ENCODE data around the gene DDI2. TPM values are rescaled to one million over a fixed set of nuclear protein-coding genes. Genes with fewer than 3 reads are reported as not detected.

Gene DDI2
- total and polyA plus RNA-seq, 5 experiments from 2014 or later = 4.5 to 47.1 (median 6.1) TPM

GRCh38 chr1:15610167-15610566 lies 7.1 kb upstream of the DDI2 start:
- no peak for ATAC-seq
- no peak overlapping the region for H3K27ac Mint-ChIP-seq
- H3K4me1 Mint-ChIP-seq = no peaks in the 10 kb centered on the region
- no peak for DNase-seq
- no peaks in the 10 kb centered on the region for H3K27me3 Mint-ChIP-seq
- no peak overlapping the region for H3K4me3 Mint-ChIP-seq
- POLR2A ChIA-PET = no interaction called here
- no peaks in the 10 kb centered on the region for H3K9me3 Mint-ChIP-seq
- H3K36me3 Mint-ChIP-seq = no peaks in the 10 kb centered on the region

- ATAC-seq = peak; percentile 6 to 8
- peak overlapping the region; percentile 84 to 97 (median 95) for H3K27ac Mint-ChIP-seq
- peaks cover 0 to 3% (median 0%) of the 10 kb centered on the region in 3 donors for H3K36me3 Mint-ChIP-seq
- no peaks in the 10 kb centered on the region for H3K27me3 Mint-ChIP-seq
- no peak for DNase-seq
- POLR2A ChIA-PET = interaction anchor here (0.6 to 4.8 kb wide), 3 partner anchors 13 to 40 kb away, joined by 3 to 37 read pairs (median 23); no protein-coding TSS in a partner anchor
- peaks cover 18 to 44% (median 38%) of the 10 kb centered on the region in 4 donors for H3K4me1 Mint-ChIP-seq
- H3K4me3 Mint-ChIP-seq = peak overlapping the region; percentile 85 to 96 (median 92)
- H3K9me3 Mint-ChIP-seq = no peaks in the 10 kb centered on the region
These were observed 685 bp upstream of the DDI2 start for GRCh38 chr1:15616373-15617172.

- peaks cover 26 to 60% (median 53%) of the 10 kb centered on the region in 4 donors for H3K4me1 Mint-ChIP-seq
- ATAC-seq (no peak), DNase-seq (peak in 3 of 10 donors; percentile 20 to 30 (median 26))
- POLR2A ChIA-PET = interaction anchor here (0.6 to 4.8 kb wide), 12 partner anchors 9 to 505 kb away, joined by 3 to 37 read pairs (median 4); partner anchors contain the start of gene DNAJC16
- peaks cover 0 to 4% (median 0%) of the 10 kb centered on the region in 3 donors for H3K36me3 Mint-ChIP-seq
- H3K27ac Mint-ChIP-seq = peak overlapping the region; percentile 84 to 97 (median 92)
- H3K9me3 Mint-ChIP-seq = no peaks in the 10 kb centered on the region
- H3K27me3 Mint-ChIP-seq = no peaks in the 10 kb centered on the region
- H3K4me3 Mint-ChIP-seq = peak overlapping the region; percentile 85 to 96 (median 92)
These were observed 908 bp downstream of the DDI2 start for GRCh38 chr1:15618077-15618654.

GRCh38 chr1:15618655-15619525 lies 1.6 kb downstream of the DDI2 start:
- H3K27ac Mint-ChIP-seq = peak overlapping the region; percentile 84 to 97 (median 92)
- peaks cover 26 to 62% (median 56%) of the 10 kb centered on the region in 4 donors for H3K4me1 Mint-ChIP-seq
- no peaks in the 10 kb centered on the region for H3K9me3 Mint-ChIP-seq
- H3K4me3 Mint-ChIP-seq = peak overlapping the region; percentile 85 to 96 (median 92)
- POLR2A ChIA-PET = interaction anchor here (0.6 to 4.8 kb wide), 8 partner anchors 9 to 235 kb away, joined by 3 to 37 read pairs (median 6); partner anchors contain the start of gene DNAJC16
- peaks cover 0 to 4% (median 0%) of the 10 kb centered on the region in 3 donors for H3K36me3 Mint-ChIP-seq
- ATAC-seq (no peak), DNase-seq (no peak)
- H3K27me3 Mint-ChIP-seq = no peaks in the 10 kb centered on the region

DNA sequence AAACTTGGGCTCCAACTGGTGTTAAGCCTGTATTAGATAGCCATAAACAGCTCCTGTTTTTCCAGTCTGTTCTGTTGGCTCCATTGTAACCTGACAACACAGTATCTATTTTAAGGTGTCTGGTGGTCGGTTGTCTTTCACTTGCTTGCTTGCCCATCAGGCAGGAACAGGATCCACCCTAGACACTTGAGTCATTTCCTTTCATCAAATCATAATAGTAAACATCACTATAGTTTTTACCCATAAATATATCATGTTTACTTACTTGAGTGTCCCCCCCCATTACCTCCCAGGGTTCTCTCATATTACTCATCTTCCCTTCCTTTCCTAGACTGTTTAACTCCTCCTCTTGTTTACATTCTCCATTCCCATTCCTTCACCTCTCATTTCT lies 2.9 kb downstream of the DDI2 start:
- DNase-seq = no peak
- Mint-ChIP-seq H3K4me3 (peak overlapping the region in 8 of 10 donors; percentile 12 to 96 (median 42)), H3K36me3 (peaks cover 0 to 8% (median 0%) of the 10 kb centered on the region in 3 donors), H3K27me3 (no peaks in the 10 kb centered on the region), H3K9me3 (no peaks in the 10 kb centered on the region), H3K4me1 (peaks cover 30 to 74% (median 64%) of the 10 kb centered on the region in 4 donors), H3K27ac (peak overlapping the region in 7 of 10 donors; percentile 17 to 87 (median 46))
- no peak for ATAC-seq
- POLR2A ChIA-PET = interaction anchor here (1.0 kb wide), 1 partner anchor 14 kb away, joined by 3 read pairs; no protein-coding TSS in a partner anchor

- Mint-ChIP-seq H3K4me3 (peak overlapping the region in 8 of 10 donors; percentile 16 to 63 (median 38)), H3K4me1 (peaks cover 30 to 78% (median 68%) of the 10 kb centered on the region in 4 donors), H3K27ac (peak overlapping the region in 6 of 10 donors; percentile 2 to 74 (median 42)), H3K9me3 (no peaks in the 10 kb centered on the region), H3K36me3 (peaks cover 0 to 9% (median 0%) of the 10 kb centered on the region in 3 donors), H3K27me3 (no peaks in the 10 kb centered on the region)
- no peak for DNase-seq
- POLR2A ChIA-PET = interaction anchor here (1.0 kb wide), 2 partner anchors 13 to 17 kb away, joined by 3 read pairs; no protein-coding TSS in a partner anchor
- no peak for ATAC-seq
These were observed 3.8 kb downstream of the DDI2 start for GRCh38 chr1:15620902-15621682.

DNA sequence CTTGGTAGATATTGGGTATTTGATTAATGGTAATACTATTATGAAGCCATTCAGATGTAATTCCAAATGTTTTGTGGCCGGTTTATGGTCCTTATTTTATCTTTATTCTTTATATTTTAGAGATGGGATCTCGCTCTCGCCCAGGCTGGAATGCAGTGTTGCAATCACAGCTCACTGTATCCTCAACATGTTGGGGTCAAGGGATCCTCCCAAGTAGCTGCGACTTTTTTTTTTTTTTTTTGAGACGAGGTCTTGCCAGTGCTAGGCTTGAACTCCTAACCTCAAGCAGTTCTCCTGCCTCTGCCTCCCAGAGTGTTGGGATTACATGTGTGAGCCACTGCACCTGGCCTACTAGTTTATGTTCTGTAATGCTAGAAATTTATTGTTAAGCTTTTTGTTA lies 4.7 kb downstream of the DDI2 start:
- ATAC-seq = no peak
- Mint-ChIP-seq H3K27me3 (no peaks in the 10 kb centered on the region), H3K4me1 (peaks cover 30 to 76% (median 68%) of the 10 kb centered on the region in 4 donors), H3K9me3 (no peaks in the 10 kb centered on the region), H3K4me3 (peak overlapping the region in 3 of 10 donors; percentile 4 to 56 (median 7)), H3K36me3 (peaks cover 0 to 18% (median under 1%) of the 10 kb centered on the region in 3 donors), H3K27ac (peak overlapping the region in 2 of 10 donors; percentile 64 to 82)
- POLR2A ChIA-PET = interaction anchor here (0.8 to 1.0 kb wide), 2 partner anchors 18 to 19 kb away, joined by 3 to 5 read pairs; no protein-coding TSS in a partner anchor
- no peak for DNase-seq

DNA sequence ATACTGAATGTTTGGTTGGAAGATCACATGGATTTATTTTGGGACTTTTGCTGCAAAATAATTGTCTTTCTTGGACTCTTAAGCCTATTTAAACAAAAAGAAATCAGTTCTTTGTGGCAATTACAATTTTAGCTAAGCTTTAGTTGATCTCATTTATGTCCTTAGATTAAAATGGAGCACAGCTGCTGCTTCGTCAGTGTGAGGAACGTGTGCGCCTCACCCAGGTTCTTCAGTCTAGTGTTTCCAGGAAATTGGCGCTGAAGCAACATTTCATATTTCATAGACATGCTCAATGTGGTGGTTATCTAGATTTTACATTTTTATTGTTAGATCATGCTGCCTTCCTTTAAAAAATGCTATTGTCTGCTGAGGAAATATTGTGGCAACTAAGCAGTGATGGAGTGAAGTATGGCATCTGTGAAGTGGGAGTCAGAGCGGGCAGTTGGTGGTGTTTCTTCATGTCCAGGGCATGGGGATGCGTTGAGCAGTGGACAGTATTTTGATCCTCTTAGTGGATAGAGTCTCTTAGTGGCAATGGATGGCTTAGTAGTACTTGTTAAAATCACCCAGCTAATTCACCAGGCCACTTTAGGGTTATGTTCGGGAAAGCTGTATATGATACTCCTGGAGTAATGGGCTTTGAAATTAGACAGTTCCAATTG lies 5.6 kb downstream of the DDI2 start:
- H3K4me3 Mint-ChIP-seq = peak overlapping the region in 6 of 10 donors; percentile 4 to 37 (median 27)
- peak overlapping the region in 9 of 10 donors; percentile 7 to 84 (median 64) for H3K27ac Mint-ChIP-seq
- POLR2A ChIA-PET = interaction anchor here (0.7 to 0.8 kb wide), 2 partner anchors 20 to 81 kb away, joined by 5 to 6 read pairs; no protein-coding TSS in a partner anchor

GRCh38 chr1:15623435-15623834 lies 6.2 kb downstream of the DDI2 start:
- H3K27ac Mint-ChIP-seq = no peak overlapping the region

More for the DNA sequence above, 5.6 kb downstream of the DDI2 start:
- ATAC-seq (no peak), DNase-seq (no peak)
- H3K4me1 Mint-ChIP-seq = peaks cover 32 to 79% (median 74%) of the 10 kb centered on the region in 4 donors
- H3K9me3 Mint-ChIP-seq = no peaks in the 10 kb centered on the region
- no peaks in the 10 kb centered on the region for H3K27me3 Mint-ChIP-seq
- peaks cover 0 to 25% (median 2%) of the 10 kb centered on the region in 3 donors for H3K36me3 Mint-ChIP-seq

DNA sequence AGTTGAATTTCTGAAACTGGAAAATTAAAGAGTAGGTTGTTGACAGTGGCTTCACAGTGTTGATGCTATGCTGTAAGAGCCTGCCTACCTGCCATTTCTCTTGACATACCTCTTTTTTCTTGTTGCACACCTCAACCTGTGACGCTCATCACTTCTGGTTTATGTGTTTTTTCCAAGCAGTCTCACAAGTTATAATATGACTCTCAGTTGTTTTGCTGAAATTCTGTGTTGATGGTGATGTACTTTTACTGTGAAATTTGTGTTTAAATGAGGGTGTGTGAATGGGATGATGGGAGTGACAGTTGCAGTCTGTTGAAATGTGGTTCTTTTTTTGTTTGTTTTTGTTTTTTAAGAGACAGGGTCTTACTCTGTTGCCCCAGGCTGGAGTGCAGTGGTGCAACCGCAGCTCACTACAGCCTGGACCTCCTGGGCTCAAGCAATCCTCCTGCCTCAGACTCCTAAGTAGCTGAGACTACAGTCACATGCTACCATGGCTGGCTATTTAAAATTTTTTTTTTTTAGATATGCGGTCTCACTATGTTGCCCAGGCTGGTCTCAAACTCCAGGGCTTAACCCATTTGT lies 7.0 kb downstream of the DDI2 start:
- Mint-ChIP-seq H3K9me3 (no peaks in the 10 kb centered on the region), H3K36me3 (peaks cover 0 to 35% (median 2%) of the 10 kb centered on the region in 3 donors), H3K4me3 (peak overlapping the region in 1 of 10 donors; percentile 4), H3K27me3 (no peaks in the 10 kb centered on the region), H3K4me1 (peaks cover 26 to 67% (median 64%) of the 10 kb centered on the region in 4 donors), H3K27ac (peak overlapping the region in 8 of 10 donors; percentile 2 to 74 (median 44))
- ATAC-seq (no peak), DNase-seq (no peak)
- POLR2A ChIA-PET = interaction anchor here (1.0 kb wide), 1 partner anchor 73 kb away, joined by 4 read pairs; no protein-coding TSS in a partner anchor

More at GRCh38 chr1:15623435-15623834, 6.2 kb downstream of the DDI2 start:
- Mint-ChIP-seq H3K9me3 (no peaks in the 10 kb centered on the region), H3K4me3 (no peak overlapping the region), H3K4me1 (peaks cover 30 to 75% (median 71%) of the 10 kb centered on the region in 4 donors), H3K36me3 (peaks cover 0 to 29% (median 2%) of the 10 kb centered on the region in 3 donors), H3K27me3 (no peaks in the 10 kb centered on the region)
- ATAC-seq (no peak), DNase-seq (no peak)
- POLR2A ChIA-PET = interaction anchor here (0.7 kb wide), 1 partner anchor 80 kb away, joined by 6 read pairs; no protein-coding TSS in a partner anchor
